Endothelial cell of umbilical vein (primary cell): Measurements from ENCODE around the gene TBRG1. TPM values are rescaled to one million over a fixed set of nuclear protein-coding genes. Genes with fewer than 3 reads are reported as not detected.

Experiments used
- BruUV-seq: library from RNA; stranded (reverse); fragments of 400-500 nt; replicated peaks from 2 replicates; lab custom pipeline; 2021; lab: Mats Ljungman, UMichigan
- CTCF ChIA-PET: fragments of 300-600, 350-600 bp; sonication (Branson Sonifier 250); formaldehyde crosslinking; loops from one replicate; lab custom pipeline; 2021; ENCODE audit warnings: antibody characterized with exemption, inconsistent platforms; lab: Charles Lee
- POLR2A ChIA-PET: fragments of 300-600, 350-600 bp; sonication (Branson Sonifier 250); formaldehyde crosslinking; loops from one replicate; lab custom pipeline; 2021; ENCODE audit warnings: antibody characterized with exemption, inconsistent platforms; lab: Charles Lee
- DNase-seq: peaks from one replicate; pipeline ENCODE4 v3.0.0-alpha.2; 2011; ENCODE audit warnings: low read depth, low spot score
- FAIRE-seq: peaks from 2 replicates; lab custom pipeline; 2011; peaks lifted over from hg19 to GRCh38; lab: Jason Lieb, UNC
- H2AFZ ChIP-seq: 2 replicates; pipeline ENCODE4 v1.6.0; 2012; ENCODE audit warnings: low read depth, low read length, control low read depth, inconsistent platforms
- H3K27ac ChIP-seq: 2 replicates; pipeline ENCODE4 v1.5.1; 2011; ENCODE audit warnings: low read depth, mild to moderate bottlenecking, control low read depth, low read length, moderate library complexity; ENCODE audit not compliant: insufficient read depth
- H3K27me3 ChIP-seq, 2 experiments: 2 replicates each; pipeline versions ENCODE4 v1.6.0 to v1.6.1; 2011; ENCODE audit warnings: low read length in 2 of 2, mixed read lengths in 1 of 2; ENCODE audit not compliant: control insufficient read depth in 2 of 2, insufficient read depth in 2 of 2
- H3K36me3 ChIP-seq, 2 experiments: 2 replicates in 1 of 2; 3 replicates in 1 of 2; pipeline ENCODE4 v1.5.1; 2011; ENCODE audit warnings: low read length in 2 of 2, mild to moderate bottlenecking in 1 of 2, moderate library complexity in 1 of 2; ENCODE audit not compliant: control insufficient read depth in 2 of 2, insufficient read depth in 2 of 2; ENCODE audit errors: extremely low read depth in 1 of 2
- H3K4me1 ChIP-seq: 3 replicates; pipeline ENCODE4 v1.5.1; 2011; ENCODE audit warnings: mild to moderate bottlenecking, low read length; ENCODE audit not compliant: control insufficient read depth, insufficient read depth; ENCODE audit errors: extremely low read depth
- H3K4me2 ChIP-seq: 2 replicates; pipeline ENCODE4 v1.6.1; 2011; ENCODE audit warnings: low read length, control low read depth, mixed read lengths; ENCODE audit not compliant: insufficient read depth
- H3K4me3 ChIP-seq, 3 experiments: fragments of 200-600 bp in 1 of 3; sonication (generic), shearing (Covaris generic) in 1 of 3; replicated peaks in 1 of 3; 2 replicates each; pipeline ENCODE4 v1.5.1; 2011 to 2016; ENCODE audit warnings: control low read depth in 3 of 3, low read length in 3 of 3, mild to moderate bottlenecking in 2 of 3, inconsistent platforms in 1 of 3, low read depth in 1 of 3, moderate library complexity in 1 of 3; ENCODE audit not compliant: insufficient read depth in 1 of 3
- H3K79me2 ChIP-seq: 2 replicates; pipeline ENCODE4 v1.6.0; 2012; ENCODE audit warnings: low read length, inconsistent platforms; ENCODE audit not compliant: control insufficient read depth, insufficient read depth
- H3K9ac ChIP-seq: replicated peaks from 2 replicates; pipeline ENCODE3; 2011; ENCODE audit warnings: low read length, control low read depth; ENCODE audit not compliant: insufficient read depth; ENCODE audit errors: extremely low read depth
- H3K9me1 ChIP-seq: replicated peaks from 3 replicates; pipeline ENCODE4 v1.6.0; 2011; ENCODE audit warnings: mild to moderate bottlenecking, low read length; ENCODE audit not compliant: control insufficient read depth, insufficient read depth; ENCODE audit errors: extremely low read depth
- H3K9me3 ChIP-seq: replicated peaks from 2 replicates; pipeline ENCODE4 v1.5.1; 2012; ENCODE audit warnings: low read length, inconsistent platforms; ENCODE audit not compliant: control insufficient read depth, insufficient read depth
- H4K20me1 ChIP-seq: replicated peaks from 2 replicates; pipeline ENCODE3; 2011; ENCODE audit warnings: mild to moderate bottlenecking, low read length; ENCODE audit not compliant: control insufficient read depth, insufficient read depth; ENCODE audit errors: extremely low read depth
- CTCF ChIP-seq, 2 donors: IDR thresholded peaks; 1 replicate in 1 of 2; 2 replicates in 1 of 2; pipeline ENCODE4 v1.5.1; 2011; ENCODE audit warnings: low read length in 2 of 2, mild to moderate bottlenecking in 2 of 2, moderate library complexity in 2 of 2, control low read depth in 1 of 2, inconsistent platforms in 1 of 2, low read depth in 1 of 2; ENCODE audit not compliant: insufficient read depth in 1 of 2; ENCODE audit errors: extremely low read depth in 1 of 2
- EZH2 ChIP-seq: IDR thresholded peaks from 2 replicates; pipeline ENCODE4 v1.6.1; 2012; ENCODE audit warnings: borderline replicate concordance, low read depth, mild to moderate bottlenecking, moderate library complexity, low read length, inconsistent platforms; ENCODE audit not compliant: severe bottlenecking
- JUN ChIP-seq: IDR thresholded peaks from 2 replicates; pipeline ENCODE4 v1.6.1; 2011; ENCODE audit warnings: borderline replicate concordance, low read depth; ENCODE audit not compliant: insufficient read length, insufficient read depth
- MYC ChIP-seq: IDR thresholded peaks from one replicate; pipeline ENCODE4 v1.6.1; 2011; ENCODE audit warnings: mild to moderate bottlenecking, low read depth, low read length
- dilution Hi-C: fragments of 300-500 bp; cut with MboI; formaldehyde crosslinking; loops from one replicate; pipeline ENCODE4 v1.15.0; 2019; ENCODE audit warnings: low sequenced_read_pairs; ENCODE audit not compliant: extremely low pct_ligation_motif_present
- intact Hi-C: fragments of 100-400 bp; cut with micrococcal nuclease; formaldehyde crosslinking; loops from one replicate; pipeline ENCODE4 v1.10.0; 2022
- polyA plus RNA-seq, 4 experiments: library from polyadenylated mRNA; depleted of rRNA in 3 of 4; stranded (reverse) in 3 of 4; unstranded in 1 of 4; fragments of >200 nt; gene quantifications; 2 replicates each; pipeline versions ENCODE4 v1.2.1 to v1.2.3, GENCODE V29; 2011 to 2012; ENCODE audit warnings: missing spikeins in 1 of 4
- total RNA-seq: library from RNA; stranded (reverse); gene quantifications from 2 replicates; pipeline ENCODE4 v1.2.3, GENCODE V29; 2021

TBRG1 gene
- total and polyA plus RNA-seq, 2 donors (not counting 3 experiments of a cell fraction or from before 2014, with no cell fraction given) = 22.4 to 29.6 TPM

- Histone ChIP-seq H3K4me2 (no peak overlapping the region), H3K9me1 (no peaks in the 10 kb centered on the region), H3K79me2 (no peaks in the 10 kb centered on the region), H3K4me3 (no peak overlapping the region), H3K4me1 (no peaks in the 10 kb centered on the region), H3K9ac (no peak overlapping the region), H3K36me3 (no peaks in the 10 kb centered on the region), H3K27me3 (peaks cover 7 to 16% of the 10 kb centered on the region in 2 experiments), H3K9me3 (no peaks in the 10 kb centered on the region), H2AFZ (no peak overlapping the region), H4K20me1 (no peaks in the 10 kb centered on the region), H3K27ac (no peak overlapping the region)
- CTCF ChIA-PET = interaction anchor here (0.6 to 3.9 kb wide), 7 partner anchors 17 to 515 kb away, joined by 3 to 52 read pairs (median 8); partner anchors contain the start of gene OR8A1
- dilution Hi-C loops = no loop called here
- intact Hi-C loops = loop anchor here (1.0 to 5.0 kb wide), 3 partner anchors 171 to 514 kb away; no protein-coding TSS in a partner anchor
- TF ChIP-seq CTCF (IDR thresholded peaks at IDR 0.05; ENCODE audit: extremely low read depth in 1 of 2, insufficient read depth in 1 of 2, low read depth in 1 of 2, low read length in 2 of 2) (peak; percentile 52 to 57), MYC (no peak), EZH2 (no peak)
- POLR2A ChIA-PET = no interaction called here
- no TSS peak for BruUV-seq
- peak; percentile 82 for FAIRE-seq
- peak; percentile 59 for DNase-seq
Measured at GRCh38 chr11:124586238-124586860, 36.3 kb upstream of the TBRG1 start.

- Histone ChIP-seq H3K9me3 (no peaks in the 10 kb centered on the region), H3K4me2 (no peak overlapping the region), H3K27me3 (peaks cover 0 to 10% of the 10 kb centered on the region in 2 experiments), H2AFZ (no peak overlapping the region), H3K79me2 (no peaks in the 10 kb centered on the region), H3K4me1 (no peaks in the 10 kb centered on the region), H3K9me1 (no peaks in the 10 kb centered on the region), H4K20me1 (no peaks in the 10 kb centered on the region), H3K9ac (no peak overlapping the region), H3K27ac (no peak overlapping the region), H3K4me3 (no peak overlapping the region), H3K36me3 (no peaks in the 10 kb centered on the region)
- TF ChIP-seq JUN = no peak
- ChIA-PET CTCF (interaction anchor here (1.6 kb wide), 1 partner anchor 175 kb away, joined by 5 read pairs; no protein-coding TSS in a partner anchor), POLR2A (no interaction called here)
- intact Hi-C loops = no loop called here
- DNase-seq (no peak), FAIRE-seq (no peak)
- BruUV-seq = no TSS peak
- dilution Hi-C loops = no loop called here
Measured at GRCh38 chr11:124591430-124591829, 31.2 kb upstream of the TBRG1 start.
